Sigmoid colon (tissue), 7 donors: ENCODE data around the gene NCKAP5. TPM values are rescaled to one million over a fixed set of nuclear protein-coding genes. Genes with fewer than 3 reads are reported as not detected.

ENCODE experiments used
- DNase-seq: peaks from one replicate; pipeline ENCODE4 v3.0.0-alpha.2; 2019
- H3K27ac ChIP-seq, 4 donors: fragments of 200-600 bp; sonication (generic); one replicate each; pipeline ENCODE4 v1.5.1; 2016 to 2019; ENCODE audit warnings: mild to moderate bottlenecking in 1 of 4
- H3K27me3 ChIP-seq, 3 donors: fragments of 200-600 bp; sonication (generic); one replicate each; pipeline ENCODE4 v1.5.1; 2019; ENCODE audit warnings: mild to moderate bottlenecking in 1 of 3
- H3K36me3 ChIP-seq, 4 donors: fragments of 200-600 bp; sonication (generic); one replicate each; pipeline ENCODE4 v1.5.1; 2016 to 2019
- H3K4me1 ChIP-seq, 4 donors: fragments of 200-600 bp; sonication (generic); one replicate each; pipeline ENCODE4 v1.5.1; 2017 to 2019
- H3K4me3 ChIP-seq, 4 donors: fragments of 200-600 bp; sonication (generic); one replicate each; pipeline ENCODE4 v1.5.1; 2017 to 2019; ENCODE audit warnings: mild to moderate bottlenecking in 2 of 4, moderate library complexity in 1 of 4
- H3K9me3 ChIP-seq, 4 donors: fragments of 200-600 bp in 3 of 4; sonication (generic) in 3 of 4; one replicate each; pipeline versions ENCODE4 v1.5.1 to v1.6.1; 2013 to 2019
- EP300 ChIP-seq, 4 donors: sonication (generic); formaldehyde crosslinking; IDR thresholded peaks; one replicate each; pipeline ENCODE4 v1.6.1; 2017; ENCODE audit warnings: antibody characterized with exemption in 4 of 4
- POLR2A ChIP-seq, 2 donors: fragments of 450-650 bp; IDR thresholded peaks; one replicate each; pipeline ENCODE4 v1.6.1; 2016; ENCODE audit warnings: antibody characterized with exemption in 2 of 2, mild to moderate bottlenecking in 2 of 2, moderate library complexity in 2 of 2
- POLR2AphosphoS5 ChIP-seq, 4 donors: sonication (generic); formaldehyde crosslinking; IDR thresholded peaks; one replicate each; pipeline ENCODE4 v1.6.1; 2017; ENCODE audit warnings: antibody characterized with exemption in 4 of 4
- WGBS, 2 donors: extraction: QIAGEN DNeasy Blood & Tissue Kit; methylation state at CpG; one replicate each; pipeline ENCODE4 v1.1.7; 2013; 5-methylcytosine and 5-hydroxymethylcytosine counted together
- intact Hi-C: fragments of 100-400 bp; cut with DNase I; formaldehyde crosslinking; loops from one replicate; pipeline ENCODE4 v1.15.1; 2023
- polyA plus RNA-seq, 3 donors: library from polyadenylated mRNA; stranded (reverse); fragments of 200-250 nt; gene quantifications; one replicate each; pipeline ENCODE4 v1.2.3, GENCODE V29; 2013
- total RNA-seq, 4 donors: library from RNA; depleted of rRNA; stranded (reverse); fragments of >200 nt; gene quantifications; one replicate each; pipeline ENCODE4 v1.1.0, GENCODE V29; 2016
- TF ChIP-seq, protein P1 (sequence below), 4 experiments: fragments of 450-650 bp in 3 of 4; fragments of 200-600 bp in 1 of 4; IDR thresholded peaks; one replicate each; pipeline ENCODE4 v1.5.1; 2016 to 2019; ENCODE audit warnings: antibody characterized with exemption in 4 of 4, mild to moderate bottlenecking in 3 of 4, moderate library complexity in 2 of 4
- donor health status: healthy with polysubstance abuse.
- donor health status: Bipolar disorder and iron deficiency.
- donor health status: healthy.

Gene NCKAP5
- total and polyA plus RNA-seq, 7 donors = under 0.01 to 3.7 (median 0.60) TPM

GRCh38 chr2:133417415-133417814 lies 150.8 kb downstream of the NCKAP5 start:
- TF ChIP-seq POLR2A (IDR thresholded peaks at IDR 0.05) (no peak), POLR2AphosphoS5 (IDR thresholded peaks at IDR 0.05) (no peak), EP300 (IDR thresholded peaks at IDR 0.05) (no peak)
- DNase-seq = no peak
- Histone ChIP-seq H3K27ac (no peak overlapping the region), H3K36me3 (no peaks in the 10 kb centered on the region), H3K9me3 (no peaks in the 10 kb centered on the region), H3K4me3 (no peak overlapping the region), H3K27me3 (no peaks in the 10 kb centered on the region), H3K4me1 (no peaks in the 10 kb centered on the region)
- 81 to 91% methylated on average over 4 of the region's 4 CpGs for WGBS, 2 donors
- intact Hi-C loops = no loop called here

GRCh38 chr2:133416736-133417135 lies 151.5 kb downstream of the NCKAP5 start:
- H3K27ac ChIP-seq = no peak overlapping the region
- H3K9me3 ChIP-seq = no peaks in the 10 kb centered on the region
- no peaks in the 10 kb centered on the region for H3K36me3 ChIP-seq
- WGBS, 2 donors = 79 to 83% methylated on average over 4 of the region's 4 CpGs
- no peak for DNase-seq
- no peak overlapping the region for H3K4me3 ChIP-seq
- no peaks in the 10 kb centered on the region for H3K27me3 ChIP-seq
- intact Hi-C loops = no loop called here
- no peaks in the 10 kb centered on the region for H3K4me1 ChIP-seq
- TF ChIP-seq, protein P1, sequence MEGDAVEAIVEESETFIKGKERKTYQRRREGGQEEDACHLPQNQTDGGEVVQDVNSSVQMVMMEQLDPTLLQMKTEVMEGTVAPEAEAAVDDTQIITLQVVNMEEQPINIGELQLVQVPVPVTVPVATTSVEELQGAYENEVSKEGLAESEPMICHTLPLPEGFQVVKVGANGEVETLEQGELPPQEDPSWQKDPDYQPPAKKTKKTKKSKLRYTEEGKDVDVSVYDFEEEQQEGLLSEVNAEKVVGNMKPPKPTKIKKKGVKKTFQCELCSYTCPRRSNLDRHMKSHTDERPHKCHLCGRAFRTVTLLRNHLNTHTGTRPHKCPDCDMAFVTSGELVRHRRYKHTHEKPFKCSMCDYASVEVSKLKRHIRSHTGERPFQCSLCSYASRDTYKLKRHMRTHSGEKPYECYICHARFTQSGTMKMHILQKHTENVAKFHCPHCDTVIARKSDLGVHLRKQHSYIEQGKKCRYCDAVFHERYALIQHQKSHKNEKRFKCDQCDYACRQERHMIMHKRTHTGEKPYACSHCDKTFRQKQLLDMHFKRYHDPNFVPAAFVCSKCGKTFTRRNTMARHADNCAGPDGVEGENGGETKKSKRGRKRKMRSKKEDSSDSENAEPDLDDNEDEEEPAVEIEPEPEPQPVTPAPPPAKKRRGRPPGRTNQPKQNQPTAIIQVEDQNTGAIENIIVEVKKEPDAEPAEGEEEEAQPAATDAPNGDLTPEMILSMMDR (IDR thresholded peaks at IDR 0.05) = no peak
- TF ChIP-seq POLR2A (IDR thresholded peaks at IDR 0.05) = no peak
- no peak for TF ChIP-seq POLR2AphosphoS5 (IDR thresholded peaks at IDR 0.05)
- TF ChIP-seq EP300 (IDR thresholded peaks at IDR 0.05) = no peak

GRCh38 chr2:133416146-133416545 lies 152.1 kb downstream of the NCKAP5 start:
- no peak for DNase-seq
- H3K27ac ChIP-seq = no peak overlapping the region
- TF ChIP-seq POLR2A (IDR thresholded peaks at IDR 0.05) (no peak), EP300 (IDR thresholded peaks at IDR 0.05) (no peak), POLR2AphosphoS5 (IDR thresholded peaks at IDR 0.05) (no peak)
- TF ChIP-seq, protein P1 (IDR thresholded peaks at IDR 0.05) = no peak
- H3K4me3 ChIP-seq = no peak overlapping the region
- intact Hi-C loops = no loop called here
- H3K36me3 ChIP-seq = no peaks in the 10 kb centered on the region
- H3K27me3 ChIP-seq = no peaks in the 10 kb centered on the region
- H3K4me1 ChIP-seq = no peaks in the 10 kb centered on the region
- H3K9me3 ChIP-seq = no peaks in the 10 kb centered on the region
- 80 to 91% methylated on average over 2 of the region's 2 CpGs for WGBS, 2 donors

GRCh38 chr2:133415210-133415876 lies 152.9 kb downstream of the NCKAP5 start:
- intact Hi-C loops = no loop called here

DNA sequence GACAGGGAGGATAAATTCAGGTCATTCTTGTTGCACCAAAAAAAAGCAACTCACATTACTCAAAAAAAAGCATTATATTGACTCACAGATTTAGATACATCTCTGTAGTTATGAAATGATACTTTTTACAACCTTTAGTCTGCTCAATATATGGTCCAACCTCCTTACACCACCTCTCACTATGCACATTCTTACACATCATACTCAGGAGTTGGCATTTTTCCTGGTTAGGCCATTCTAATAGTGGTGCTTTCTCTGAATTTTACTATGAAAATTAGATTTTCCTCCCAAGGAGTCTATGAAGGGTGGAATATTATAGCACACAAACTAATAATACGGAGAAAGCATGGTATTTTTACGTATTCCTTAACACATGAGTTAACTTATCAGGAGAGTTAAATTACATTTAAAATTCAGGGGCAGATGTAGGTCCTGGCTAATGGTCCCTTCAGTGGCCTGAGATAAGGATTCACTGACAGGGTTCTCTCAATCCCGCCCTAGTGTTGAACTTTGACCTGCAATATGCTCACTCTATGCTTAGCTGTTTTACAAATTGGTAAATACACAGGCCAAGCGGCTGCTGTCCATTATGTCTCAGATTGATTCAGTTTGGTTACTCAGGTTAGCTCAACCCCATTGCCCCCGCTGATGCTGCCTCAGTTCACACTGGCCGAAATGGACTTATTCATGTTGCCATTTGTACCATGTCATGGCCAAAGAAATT lies 153.6 kb downstream of the NCKAP5 start:
- no peaks in the 10 kb centered on the region for H3K9me3 ChIP-seq
- no peaks in the 10 kb centered on the region for H3K27me3 ChIP-seq
- no peaks in the 10 kb centered on the region for H3K4me1 ChIP-seq
- H3K4me3 ChIP-seq = no peak overlapping the region
- TF ChIP-seq EP300 (IDR thresholded peaks at IDR 0.05) (no peak), POLR2A (IDR thresholded peaks at IDR 0.05) (no peak), POLR2AphosphoS5 (IDR thresholded peaks at IDR 0.05) (no peak)
- TF ChIP-seq, protein P1 (IDR thresholded peaks at IDR 0.05) = no peak
- H3K36me3 ChIP-seq = no peaks in the 10 kb centered on the region
- WGBS, 2 donors = 74 to 84% methylated on average over 6 of the region's 6 CpGs
- no peak for DNase-seq
- intact Hi-C loops = no loop called here
- no peak overlapping the region for H3K27ac ChIP-seq

More at GRCh38 chr2:133415210-133415876, 152.9 kb downstream of the NCKAP5 start:
- H3K36me3 ChIP-seq = no peaks in the 10 kb centered on the region
- no peak for DNase-seq
- no peak for TF ChIP-seq EP300 (IDR thresholded peaks at IDR 0.05)
- TF ChIP-seq, protein P1 (IDR thresholded peaks at IDR 0.05) = no peak
- H3K9me3 ChIP-seq = no peaks in the 10 kb centered on the region
- no peak overlapping the region for H3K27ac ChIP-seq
- no peak overlapping the region for H3K4me3 ChIP-seq
- no peaks in the 10 kb centered on the region for H3K4me1 ChIP-seq
- no peaks in the 10 kb centered on the region for H3K27me3 ChIP-seq
- 83 to 92% methylated on average over 3 of the region's 3 CpGs for WGBS, 2 donors
